ENCODE results near the gene HADH. TPM values are rescaled to one million over a fixed set of nuclear protein-coding genes. Genes with fewer than 3 reads are reported as not detected.
"Not testable (repeated sequence)": the region's sequence is repeated elsewhere in the genome, so short reads cannot be mapped to it uniquely, and the experiment has no call there.

HADH gene
- polyA plus RNA-seq (ENCODE audit: insufficient read length in 3 of 3) = 100 to 1,000 TPM; 101 to 111 (median 111) TPM

- DNase-seq (ENCODE audit: low read depth in 3 of 3, low spot score in 2 of 3) = peak; percentile 73 to 91 (median 83)
Measured at GRCh38 chr4:107989537-107990386, at the start of gene HADH. TSS of gene HADH (plus strand) at chr4:107989889. CDS start at chr4:107989933, 44 bp downstream.

GRCh38 chr4:107945809-107946208 is 43.9 kb upstream of the HADH start:
- no peak for DNase-seq (ENCODE audit: low read depth in 3 of 3, low spot score in 2 of 3)

- DNase-seq (ENCODE audit: low read depth in 3 of 3, low spot score in 2 of 3) = no peak
Measured at GRCh38 chr4:107950746-107951540, 38.7 kb upstream of the HADH start.

- DNase-seq (ENCODE audit: low read depth in 3 of 3, low spot score in 2 of 3) = no peak
Measured at GRCh38 chr4:107951551-107951950, 38.1 kb upstream of the HADH start.

DNA sequence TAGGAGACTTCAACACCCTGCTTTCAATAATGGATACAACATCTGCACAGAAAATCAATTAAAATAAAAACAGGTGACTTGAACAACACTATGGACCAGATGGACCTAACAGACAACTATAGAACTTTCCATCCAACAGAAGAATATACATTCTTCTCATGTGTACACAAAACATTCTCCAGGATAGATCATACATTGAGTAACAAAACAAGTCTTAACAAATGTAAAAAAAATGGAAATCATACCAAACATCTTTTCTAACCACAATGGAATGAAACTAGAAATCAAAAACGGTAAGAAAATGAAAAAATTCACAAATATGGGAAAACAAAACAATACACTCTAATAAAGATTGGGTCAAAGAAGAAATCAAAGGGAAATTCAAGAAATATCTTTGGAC is 33.7 kb upstream of the HADH start:
- DNase-seq (ENCODE audit: low read depth in 3 of 3, low spot score in 2 of 3) = no peak

GRCh38 chr4:107966903-107967302 is 22.8 kb upstream of the HADH start:
- no peak for DNase-seq (ENCODE audit: low read depth in 3 of 3, low spot score in 2 of 3)

- not testable (repeated sequence) for DNase-seq (ENCODE audit: low read depth in 3 of 3, low spot score in 2 of 3)
Measured at GRCh38 chr4:107967519-107967918, 22.2 kb upstream of the HADH start.

GRCh38 chr4:107967921-107968320 is 21.8 kb upstream of the HADH start:
- DNase-seq (ENCODE audit: low read depth in 3 of 3, low spot score in 2 of 3) = not testable (repeated sequence)

GRCh38 chr4:107970063-107970798 is 19.5 kb upstream of the HADH start:
- no peak for DNase-seq (ENCODE audit: low read depth in 3 of 3, low spot score in 2 of 3)

DNA sequence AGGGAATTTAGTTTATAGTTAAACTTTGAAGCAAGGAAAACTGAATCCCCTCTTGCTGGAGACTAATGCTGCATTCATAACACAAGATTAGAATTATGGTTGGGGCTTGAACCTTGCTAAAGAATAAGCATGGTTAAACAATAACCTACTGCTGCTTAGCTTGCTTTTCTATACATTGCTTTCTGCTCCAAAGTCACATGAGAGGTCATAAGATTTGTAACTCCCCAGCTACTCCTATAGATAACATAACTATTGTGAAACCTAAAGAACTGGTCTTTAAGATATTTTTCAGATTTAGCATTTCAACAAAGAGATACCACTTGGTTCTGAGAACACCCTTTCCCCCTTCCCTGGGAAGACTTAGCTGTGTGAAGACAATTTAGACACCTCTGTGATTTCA is 17.1 kb upstream of the HADH start:
- no peak for DNase-seq (ENCODE audit: low read depth in 3 of 3, low spot score in 2 of 3)

DNA sequence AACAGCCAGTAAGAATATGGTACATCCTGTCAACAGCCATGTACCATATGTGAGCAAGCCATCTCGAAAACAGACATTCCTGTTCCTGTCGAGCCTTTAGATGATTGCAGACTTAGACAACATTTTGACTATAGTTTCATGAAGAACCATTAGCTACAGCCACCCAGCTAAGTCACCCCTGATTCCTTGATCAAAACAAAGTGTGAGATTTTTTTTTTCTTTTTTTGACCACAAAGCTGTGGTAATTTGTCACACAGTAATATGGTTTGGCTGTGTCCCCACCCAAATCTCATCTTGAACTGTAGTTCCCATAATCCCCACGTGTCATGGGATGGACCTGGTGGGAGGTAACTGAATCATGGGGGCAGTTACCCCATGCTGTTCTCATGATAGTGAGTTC is 15.2 kb upstream of the HADH start:
- DNase-seq (ENCODE audit: low read depth in 3 of 3, low spot score in 2 of 3) = no peak

DNA sequence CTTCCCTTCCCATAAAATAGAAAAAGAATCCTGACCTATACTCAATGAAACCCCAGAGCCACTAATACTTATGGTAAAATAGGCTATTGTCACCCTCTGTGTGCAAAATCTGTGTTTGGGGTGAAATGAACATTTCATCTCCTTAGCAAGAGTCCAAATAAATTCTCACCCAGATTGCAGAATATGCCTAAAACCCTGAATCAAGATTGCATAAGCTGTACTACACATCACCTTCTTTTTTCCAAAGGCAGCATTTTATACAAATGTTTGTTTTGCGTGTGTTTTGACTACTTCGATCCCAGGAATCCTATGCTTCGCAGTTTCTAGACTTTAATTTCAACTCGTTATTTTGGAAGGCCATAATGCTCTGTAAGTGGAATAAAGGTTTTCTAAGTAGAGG is 12.2 kb upstream of the HADH start:
- DNase-seq (ENCODE audit: low read depth in 3 of 3, low spot score in 2 of 3) = no peak

DNA sequence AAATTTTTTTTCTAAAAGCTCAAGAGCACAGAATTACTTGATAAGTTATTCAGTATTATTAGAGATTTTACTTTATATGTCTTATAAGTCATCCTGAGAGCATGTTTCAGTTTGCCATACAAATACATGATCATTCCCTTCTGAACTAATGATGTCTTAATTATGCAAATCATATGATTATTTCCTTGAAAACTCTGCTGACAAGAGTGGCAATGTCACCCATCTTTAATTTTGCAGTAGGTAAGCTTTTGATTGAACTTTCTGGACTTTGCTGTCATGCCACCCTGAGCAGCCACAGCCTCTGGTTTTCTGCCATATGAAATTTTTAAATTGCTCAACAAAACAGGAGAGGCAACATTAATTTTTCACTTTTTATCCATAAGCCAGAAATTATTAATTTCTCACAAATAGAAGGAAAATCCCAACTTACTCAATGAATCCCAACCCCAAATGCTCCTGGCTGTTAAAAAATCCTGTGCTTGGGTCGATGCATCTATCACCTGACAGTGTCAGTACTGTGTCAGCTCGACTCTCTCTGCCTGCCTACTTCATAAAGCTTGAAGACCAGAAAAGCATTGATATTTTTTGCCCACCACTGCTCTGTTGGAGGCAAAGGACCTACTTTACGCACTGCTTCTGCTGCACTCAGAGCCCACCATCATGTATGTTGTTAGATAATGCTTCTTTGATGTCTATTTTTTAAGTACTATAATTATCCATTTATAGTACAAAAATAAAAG is 11.6 kb upstream of the HADH start:
- DNase-seq (ENCODE audit: low read depth in 3 of 3, low spot score in 2 of 3) = no peak

GRCh38 chr4:107978716-107979451 is 10.8 kb upstream of the HADH start:
- DNase-seq (ENCODE audit: low read depth in 3 of 3, low spot score in 2 of 3) = no peak

DNA sequence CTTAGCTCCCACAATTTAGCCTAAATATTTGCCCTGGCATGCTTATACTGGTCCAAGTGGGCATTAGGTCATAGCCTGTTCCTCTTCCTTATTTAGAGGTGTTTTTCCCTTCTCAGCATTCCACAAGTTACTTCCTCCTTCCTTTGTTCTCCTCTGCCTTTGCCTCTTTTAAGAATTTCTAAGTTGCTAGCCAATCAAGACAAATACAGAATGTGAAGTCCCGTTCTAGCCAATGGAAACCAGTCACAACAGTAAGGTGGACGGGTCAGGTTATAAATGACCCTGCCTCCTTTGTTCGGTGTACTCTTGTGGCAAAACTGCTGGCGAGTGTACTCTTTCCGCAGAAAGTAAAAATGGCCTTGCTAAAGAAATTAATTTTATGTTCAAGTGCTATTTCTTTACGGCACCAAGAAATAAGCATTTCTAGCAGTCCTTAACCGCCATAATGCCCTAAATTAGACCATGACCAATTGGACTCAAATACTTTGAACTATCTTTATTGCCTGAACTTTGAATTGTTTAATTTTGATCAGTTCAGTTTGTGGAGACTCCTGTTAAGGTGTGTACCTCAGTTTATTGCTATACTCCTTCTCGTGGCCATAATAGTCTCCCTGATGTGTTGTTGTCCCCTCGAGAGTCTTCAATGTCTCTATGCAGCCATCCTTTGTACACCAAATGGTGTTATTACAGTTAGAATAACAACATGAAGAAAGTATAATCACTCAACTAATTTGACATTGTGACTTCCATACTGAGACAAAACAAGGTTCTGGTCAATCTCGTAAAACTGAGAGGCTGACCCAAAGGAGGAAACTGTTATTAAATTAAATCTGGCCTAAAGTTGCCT is 1.6 kb upstream of the HADH start:
- DNase-seq (ENCODE audit: low read depth in 3 of 3, low spot score in 2 of 3) = no peak

- no peak for DNase-seq (ENCODE audit: low read depth in 3 of 3, low spot score in 2 of 3)
Measured at GRCh38 chr4:107988763-107989035, 990 bp upstream of the HADH start.

- DNase-seq (ENCODE audit: low read depth in 3 of 3, low spot score in 2 of 3) = no peak
Measured at GRCh38 chr4:107989162-107989536, 540 bp upstream of the HADH start.

GRCh38 chr4:107991945-107992630 is 2.4 kb downstream of the HADH start:
- DNase-seq (ENCODE audit: low read depth in 3 of 3, low spot score in 2 of 3) = no peak

DNA sequence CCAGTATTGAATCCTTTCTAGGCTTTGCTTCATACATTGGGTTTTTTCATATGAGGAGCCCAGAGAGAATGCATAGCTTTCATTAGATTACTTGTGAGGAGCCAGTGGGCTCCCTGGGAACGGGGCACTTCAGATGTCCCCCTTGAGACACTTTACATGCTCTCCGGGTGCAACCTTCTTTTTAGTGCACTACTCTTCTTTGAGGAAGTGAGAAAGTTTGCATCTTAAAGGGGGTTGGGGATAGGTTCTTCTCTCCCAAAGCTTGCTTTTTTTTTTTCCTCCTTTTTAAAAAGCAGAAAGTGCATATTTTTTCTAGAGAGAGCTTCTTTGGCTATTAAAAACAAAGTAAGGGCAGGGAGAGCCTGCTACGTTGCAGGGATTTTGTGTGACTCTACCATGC is 4.3 kb downstream of the HADH start:
- DNase-seq (ENCODE audit: low read depth in 3 of 3, low spot score in 2 of 3) = no peak

Data from right renal cortex interstitium (tissue), 3 donors.